Immature natural killer cell (primary cell): ENCODE results near the gene CXCL5. TPM values are rescaled to one million over a fixed set of nuclear protein-coding genes. Genes with fewer than 3 reads are reported as not detected.

Experiments
- DNase-seq, 3 donors: peaks; one replicate each; pipeline ENCODE4 v3.0.0; 2022; ENCODE audit warnings: mixed read lengths in 1 of 3
- H3K27ac Mint-ChIP-seq, 6 donors: one replicate each; pipeline ENCODE4 v1.8.0; 2020; ENCODE audit warnings: mixed read lengths in 6 of 6, mild to moderate bottlenecking in 5 of 6, inconsistent platforms in 4 of 6, moderate library complexity in 3 of 6
- H3K27me3 Mint-ChIP-seq, 3 donors: one replicate each; pipeline ENCODE4 v1.8.0; 2020 to 2021; ENCODE audit warnings: low read depth in 3 of 3, mild to moderate bottlenecking in 3 of 3, mixed read lengths in 3 of 3, moderate library complexity in 3 of 3, inconsistent platforms in 1 of 3
- H3K36me3 Mint-ChIP-seq, 3 donors: one replicate each; pipeline ENCODE4 v1.8.0; 2020; ENCODE audit warnings: mixed read lengths in 3 of 3, inconsistent platforms in 2 of 3, mild to moderate bottlenecking in 2 of 3
- H3K4me1 Mint-ChIP-seq, 2 donors: one replicate each; pipeline ENCODE4 v1.8.0; 2020; ENCODE audit warnings: inconsistent platforms in 2 of 2, mild to moderate bottlenecking in 2 of 2, mixed read lengths in 2 of 2, moderate library complexity in 1 of 2
- H3K4me3 Mint-ChIP-seq, 5 donors: one replicate each; pipeline ENCODE4 v1.8.0; 2020; ENCODE audit warnings: mild to moderate bottlenecking in 5 of 5, mixed read lengths in 5 of 5, inconsistent platforms in 3 of 5, moderate library complexity in 3 of 5
- H3K9me3 Mint-ChIP-seq, 6 donors: one replicate each; pipeline ENCODE4 v1.8.0; 2020; ENCODE audit warnings: mild to moderate bottlenecking in 6 of 6, mixed read lengths in 6 of 6, inconsistent platforms in 4 of 6, moderate library complexity in 3 of 6
- polyA plus RNA-seq, 3 donors: library from polyadenylated mRNA; unstranded; fragments of 300-500 nt; fragmentation: Illumina TruSeq; gene quantifications; one replicate each; pipeline ENCODE4 v1.2.3, GENCODE V29; 2021

Gene CXCL5
- polyA plus RNA-seq: under 1 TPM in 2 of 3 donors, not detected in 1; 0.41 to 0.76 TPM

- H3K4me3 Mint-ChIP-seq: no peak within 1 kb of the TSS
- H3K4me1 Mint-ChIP-seq: no peaks in the 10 kb centered on the region
- DNase-seq: no peak
Measured at GRCh38 chr4:73998040-73999011, at the start of gene CXCL5. Gene CXCL5 (minus strand): TSS chr4:73998677. CDS start chr4:73998581, 96 bp downstream.

GRCh38 chr4:74047152-74047551, 48.7 kb upstream of the CXCL5 start:
- Mint-ChIP-seq H3K4me3 (no peak overlapping the region), H3K27me3 (peaks cover 0 to 6% (median 0%) of the 10 kb centered on the region in 3 donors)

More at GRCh38 chr4:73998040-73999011, at the start of gene CXCL5:
- Mint-ChIP-seq H3K36me3 (no peaks in the 10 kb centered on the region), H3K27me3 (peaks cover 0 to 4% (median 3%) of the 10 kb centered on the region in 3 donors), H3K9me3 (peaks cover 0 to 2% (median 2%) of the 10 kb centered on the region in 6 donors), H3K27ac (no peak within 1 kb of the TSS)

GRCh38 chr4:74045772-74046171, 47.3 kb upstream of the CXCL5 start:
- Mint-ChIP-seq H3K27me3 (peaks cover 0 to 6% (median 0%) of the 10 kb centered on the region in 3 donors), H3K36me3 (no peaks in the 10 kb centered on the region), H3K9me3 (peaks cover 0 to 21% (median 5%) of the 10 kb centered on the region in 6 donors), H3K4me3 (no peak overlapping the region), H3K27ac (no peak overlapping the region), H3K4me1 (no peaks in the 10 kb centered on the region)
- no peak for DNase-seq

More at GRCh38 chr4:74047152-74047551, 48.7 kb upstream of the CXCL5 start:
- peaks cover 0 to 21% (median 5%) of the 10 kb centered on the region in 6 donors for H3K9me3 Mint-ChIP-seq
- DNase-seq: no peak
- no peaks in the 10 kb centered on the region for H3K4me1 Mint-ChIP-seq
- no peak overlapping the region for H3K27ac Mint-ChIP-seq
- no peaks in the 10 kb centered on the region for H3K36me3 Mint-ChIP-seq

GRCh38 chr4:74045247-74045646, 46.8 kb upstream of the CXCL5 start:
- Mint-ChIP-seq H3K27ac (no peak overlapping the region), H3K27me3 (peaks cover 0 to 6% (median 0%) of the 10 kb centered on the region in 3 donors), H3K9me3 (peaks cover 0 to 21% (median 6%) of the 10 kb centered on the region in 6 donors), H3K4me1 (no peaks in the 10 kb centered on the region), H3K4me3 (no peak overlapping the region), H3K36me3 (no peaks in the 10 kb centered on the region)
- DNase-seq: no peak

- peaks cover 0 to 21% (median 6%) of the 10 kb centered on the region in 6 donors for H3K9me3 Mint-ChIP-seq
- H3K27me3 Mint-ChIP-seq: peaks cover 0 to 8% (median 4%) of the 10 kb centered on the region in 3 donors
- no peak overlapping the region for H3K4me3 Mint-ChIP-seq
- H3K27ac Mint-ChIP-seq: no peak overlapping the region
- no peaks in the 10 kb centered on the region for H3K36me3 Mint-ChIP-seq
- no peak for DNase-seq
- H3K4me1 Mint-ChIP-seq: peaks cover 0 to under 1% of the 10 kb centered on the region in 2 donors
Measured at GRCh38 chr4:74044677-74045076, 46.2 kb upstream of the CXCL5 start.

- Mint-ChIP-seq H3K36me3 (no peaks in the 10 kb centered on the region), H3K27ac (no peak overlapping the region), H3K4me1 (peaks cover 11 to 16% of the 10 kb centered on the region in 2 donors), H3K27me3 (peaks cover 3 to 12% (median 10%) of the 10 kb centered on the region in 3 donors), H3K4me3 (no peak overlapping the region), H3K9me3 (peaks cover 0 to 7% (median 1%) of the 10 kb centered on the region in 6 donors)
- DNase-seq: no peak
Measured at GRCh38 chr4:74042681-74043080, 44.2 kb upstream of the CXCL5 start.

- Mint-ChIP-seq H3K4me3 (no peak overlapping the region), H3K27me3 (peaks cover 3 to 17% (median 10%) of the 10 kb centered on the region in 3 donors)
Measured at GRCh38 chr4:74041418-74041817, 42.9 kb upstream of the CXCL5 start.

GRCh38 chr4:74039315-74039763, 40.9 kb upstream of the CXCL5 start:
- H3K9me3 Mint-ChIP-seq: peaks cover 0 to 3% (median 0%) of the 10 kb centered on the region in 6 donors
- H3K36me3 Mint-ChIP-seq: no peaks in the 10 kb centered on the region
- no peak for DNase-seq
- peaks cover 3 to 17% (median 6%) of the 10 kb centered on the region in 3 donors for H3K27me3 Mint-ChIP-seq
- peaks cover 11 to 18% of the 10 kb centered on the region in 2 donors for H3K4me1 Mint-ChIP-seq
- no peak overlapping the region for H3K27ac Mint-ChIP-seq
- peak overlapping the region; percentile 68 to 77 (median 71) for H3K4me3 Mint-ChIP-seq

More at GRCh38 chr4:74041418-74041817, 42.9 kb upstream of the CXCL5 start:
- H3K36me3 Mint-ChIP-seq: no peaks in the 10 kb centered on the region
- H3K9me3 Mint-ChIP-seq: peaks cover 0 to 7% (median 1%) of the 10 kb centered on the region in 6 donors
- DNase-seq: no peak
- peaks cover 11 to 18% of the 10 kb centered on the region in 2 donors for H3K4me1 Mint-ChIP-seq
- no peak overlapping the region for H3K27ac Mint-ChIP-seq

- Mint-ChIP-seq H3K4me3 (peak within 1 kb of the TSS; percentile 74 to 83 (median 78)), H3K27me3 (peaks cover 3 to 17% (median 6%) of the 10 kb centered on the region in 3 donors), H3K36me3 (no peaks in the 10 kb centered on the region), H3K4me1 (peaks cover 11 to 18% of the 10 kb centered on the region in 2 donors), H3K27ac (no peak within 1 kb of the TSS), H3K9me3 (peaks cover 0 to 4% (median 0%) of the 10 kb centered on the region in 6 donors)
- DNase-seq: peak in 1 of 3 donors; percentile 0
Measured at GRCh38 chr4:74038425-74039314, 40.2 kb upstream of the CXCL5 start, which contains the start of gene CXCL3. Gene CXCL3 (minus strand): TSS chr4:74038689. CDS start chr4:74038611, 78 bp downstream.

GRCh38 chr4:74038086-74038424, 39.6 kb upstream of the CXCL5 start:
- Mint-ChIP-seq H3K9me3 (peaks cover 0 to 4% (median 0%) of the 10 kb centered on the region in 6 donors), H3K27me3 (peaks cover 3 to 17% (median 6%) of the 10 kb centered on the region in 3 donors), H3K4me1 (peaks cover 11 to 18% of the 10 kb centered on the region in 2 donors), H3K36me3 (no peaks in the 10 kb centered on the region), H3K4me3 (peak overlapping the region; percentile 74 to 83 (median 78)), H3K27ac (no peak overlapping the region)
- DNase-seq: no peak

- Mint-ChIP-seq H3K4me3 (peak overlapping the region; percentile 74 to 83 (median 78)), H3K9me3 (peaks cover 0 to 6% (median 0%) of the 10 kb centered on the region in 6 donors), H3K36me3 (no peaks in the 10 kb centered on the region), H3K27ac (no peak overlapping the region), H3K4me1 (peaks cover 11 to 18% of the 10 kb centered on the region in 2 donors), H3K27me3 (peaks cover 3 to 17% (median 6%) of the 10 kb centered on the region in 3 donors)
- no peak for DNase-seq
Measured at GRCh38 chr4:74037076-74037955, 38.8 kb upstream of the CXCL5 start.

GRCh38 chr4:74033739-74034138, 35.3 kb upstream of the CXCL5 start:
- no peak for DNase-seq
- Mint-ChIP-seq H3K9me3 (peaks cover 0 to 5% (median 0%) of the 10 kb centered on the region in 6 donors), H3K27ac (no peak overlapping the region), H3K27me3 (peaks cover 3 to 13% (median 4%) of the 10 kb centered on the region in 3 donors), H3K36me3 (no peaks in the 10 kb centered on the region), H3K4me3 (no peak overlapping the region), H3K4me1 (peaks cover 4 to 8% of the 10 kb centered on the region in 2 donors)
